Subcutaneous abdominal adipose tissue (tissue), 5 donors: Measurements from ENCODE around the gene MOV10L1.

Source experiments
- H3K27ac ChIP-seq: one replicate; pipeline ENCODE4 v1.7.0; 2013; ENCODE audit warnings: low read depth, mild to moderate bottlenecking, inconsistent platforms, low read length, moderate library complexity
- H3K27me3 ChIP-seq, 5 donors: one replicate each; pipeline ENCODE4 v1.7.0; 2013; ENCODE audit warnings: low read length in 5 of 5, inconsistent platforms in 1 of 5; ENCODE audit not compliant: control insufficient read depth in 5 of 5, insufficient read depth in 4 of 5
- H3K36me3 ChIP-seq, 5 donors: one replicate each; pipeline ENCODE4 v1.7.0; 2013; ENCODE audit warnings: low read length in 5 of 5; ENCODE audit not compliant: control insufficient read depth in 5 of 5, insufficient read depth in 5 of 5
- H3K4me1 ChIP-seq, 5 donors: one replicate each; pipeline ENCODE4 v1.7.0; 2013; ENCODE audit warnings: low read length in 5 of 5, mild to moderate bottlenecking in 3 of 5, moderate library complexity in 1 of 5; ENCODE audit not compliant: control insufficient read depth in 5 of 5, insufficient read depth in 5 of 5
- H3K4me3 ChIP-seq, 5 donors: one replicate each; pipeline ENCODE4 v1.7.0; 2013; ENCODE audit warnings: low read length in 5 of 5, low read depth in 1 of 5
- H3K9ac ChIP-seq, 5 donors: one replicate each; pipeline ENCODE4 v1.7.0; 2013; ENCODE audit warnings: low read length in 5 of 5, mild to moderate bottlenecking in 4 of 5, moderate library complexity in 3 of 5
- H3K9me3 ChIP-seq, 5 donors: one replicate each; pipeline ENCODE4 v1.7.0; 2013; ENCODE audit warnings: low read length in 5 of 5; ENCODE audit not compliant: control insufficient read depth in 5 of 5
- donor health status: healthy.
- donor health status: healthy.
- donor health status: healthy.
- donor health status: healthy.
- donor health status: healthy.

The MOV10L1 gene

DNA sequence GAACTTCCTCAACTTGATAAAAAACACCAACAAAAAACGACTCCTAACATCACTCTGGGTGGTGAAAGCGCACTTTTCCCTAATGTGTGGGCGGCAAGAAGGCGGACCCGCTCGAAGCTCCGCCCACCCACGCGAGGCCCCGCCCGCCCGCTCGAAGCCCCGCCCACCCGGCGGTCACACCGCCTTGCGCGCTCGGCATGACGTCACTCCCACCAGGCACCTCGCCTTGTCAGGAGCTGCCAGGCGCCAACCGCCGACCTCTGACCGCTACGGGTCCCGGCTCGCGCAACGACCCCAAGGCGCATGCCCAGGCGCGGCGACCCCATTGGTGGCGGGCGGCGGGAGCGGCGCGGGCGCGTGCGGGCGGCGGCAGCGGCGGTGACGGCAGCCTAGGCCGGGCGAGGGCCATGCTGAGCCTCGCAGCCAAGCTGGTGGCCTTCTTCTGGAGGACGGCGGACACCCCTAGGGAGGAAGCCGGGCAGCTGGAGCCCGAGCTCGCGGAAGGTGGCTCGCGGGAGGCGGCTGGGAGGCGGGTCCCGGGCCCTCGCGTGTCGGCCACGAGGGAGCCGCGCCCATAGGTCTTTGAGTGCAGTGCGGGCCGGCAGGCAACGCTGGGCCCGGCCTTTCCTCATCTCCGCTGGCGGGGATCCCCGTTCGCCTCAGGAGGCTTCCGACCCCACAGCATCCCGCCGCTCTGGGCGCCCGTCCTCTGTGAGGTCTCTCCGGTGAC, at the start of gene MOV10L1:
Gene MOV10L1, plus strand, starts transcription at position 325 of the 730 bp plus-strand sequence. Its CDS starts 83 bp downstream, at position 408.
- H3K9me3 ChIP-seq: peaks cover 0 to 2% (median 0%) of the 10 kb centered on the region in 5 donors
- H3K9ac ChIP-seq: no peak within 1 kb of the TSS
- peaks cover 0 to under 1% (median 0%) of the 10 kb centered on the region in 5 donors for H3K4me1 ChIP-seq
- no peaks in the 10 kb centered on the region for H3K36me3 ChIP-seq
- no peak within 1 kb of the TSS for H3K27ac ChIP-seq
- H3K27me3 ChIP-seq: peaks cover 3 to 15% (median 5%) of the 10 kb centered on the region in 5 donors
- H3K4me3 ChIP-seq: peak within 1 kb of the TSS in 1 of 5 donors; percentile 13

GRCh38 chr22:50040717-50041116, 49.1 kb upstream of the MOV10L1 start:
- Histone ChIP-seq H3K27me3 (peaks cover 4 to 10% (median 6%) of the 10 kb centered on the region in 5 donors), H3K27ac (no peak overlapping the region), H3K4me3 (no peak overlapping the region), H3K9me3 (peaks cover 0 to 10% (median 3%) of the 10 kb centered on the region in 5 donors), H3K9ac (no peak overlapping the region), H3K36me3 (no peaks in the 10 kb centered on the region), H3K4me1 (no peaks in the 10 kb centered on the region)

DNA sequence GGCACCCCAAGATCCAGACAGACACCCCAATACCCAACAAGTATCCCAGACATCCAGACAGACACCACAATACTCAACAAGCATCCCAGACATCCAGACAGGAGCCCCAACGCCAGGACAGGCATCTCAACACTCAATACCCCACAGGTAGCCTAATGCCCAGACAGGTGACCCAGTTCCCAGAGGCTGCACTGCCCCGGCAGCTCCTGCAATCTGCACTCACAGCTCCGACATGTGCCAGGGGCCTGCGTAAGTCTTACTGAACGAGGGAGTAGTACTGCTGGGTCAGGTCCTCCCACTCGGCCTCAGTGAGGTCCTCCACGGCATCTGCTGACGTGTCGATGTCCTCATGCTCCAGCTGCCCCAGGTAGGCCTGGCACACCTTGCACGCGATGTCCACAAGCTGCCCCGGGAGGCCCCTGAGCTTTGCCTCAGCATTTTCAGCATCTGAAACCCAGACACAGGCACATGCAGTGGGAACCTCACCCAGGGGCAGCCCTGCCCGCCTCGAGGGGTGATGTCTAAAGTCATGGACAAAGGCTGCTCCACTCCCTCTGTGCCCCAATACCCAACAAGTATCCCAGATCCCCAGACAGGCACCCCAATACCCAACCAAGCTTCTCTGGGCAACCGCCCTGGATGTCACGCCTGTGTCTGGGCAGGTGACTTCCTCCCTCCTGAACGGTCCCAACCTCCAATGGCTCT, 48.3 kb upstream of the MOV10L1 start:
- Histone ChIP-seq H3K4me1 (no peaks in the 10 kb centered on the region), H3K27ac (no peak overlapping the region), H3K9ac (no peak overlapping the region), H3K27me3 (peaks cover 6 to 14% (median 12%) of the 10 kb centered on the region in 5 donors), H3K4me3 (no peak overlapping the region), H3K36me3 (no peaks in the 10 kb centered on the region), H3K9me3 (peaks cover 0 to 10% (median 3%) of the 10 kb centered on the region in 5 donors)

DNA sequence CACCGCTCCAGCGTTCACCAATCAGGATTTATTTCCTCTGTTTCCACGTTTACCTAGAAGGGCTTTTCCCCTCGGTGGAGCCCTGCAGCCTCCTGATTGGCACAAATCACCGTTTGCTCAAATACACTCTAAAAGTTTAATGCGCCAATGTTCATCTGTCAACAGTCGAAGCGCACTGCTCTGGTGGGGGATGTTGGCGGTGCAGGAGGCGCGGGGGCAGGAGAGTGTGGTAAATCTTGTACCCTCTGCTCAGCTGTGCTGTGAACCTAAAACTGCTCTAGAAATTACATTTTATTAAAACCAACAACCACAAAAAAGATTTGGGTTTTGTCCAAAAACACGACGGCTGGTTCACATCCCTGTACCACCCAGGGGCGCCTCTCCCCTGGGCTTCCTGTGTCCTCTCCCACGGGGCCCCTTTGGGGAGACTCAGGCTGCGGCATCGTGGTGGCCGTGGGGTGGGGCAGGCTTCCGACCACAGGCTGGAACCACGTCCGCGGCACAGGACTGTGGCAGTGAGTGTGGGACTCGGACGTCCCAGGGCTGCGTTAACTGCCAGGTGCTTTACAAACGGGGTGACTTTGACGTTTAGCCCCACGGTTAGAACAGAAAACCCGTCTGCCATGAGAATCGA, 45.2 kb upstream of the MOV10L1 start:
- Histone ChIP-seq H3K4me3 (no peak overlapping the region), H3K4me1 (no peaks in the 10 kb centered on the region), H3K27ac (no peak overlapping the region), H3K9me3 (peaks cover 0 to 5% (median 0%) of the 10 kb centered on the region in 5 donors), H3K36me3 (no peaks in the 10 kb centered on the region), H3K27me3 (peaks cover 8 to 20% (median 13%) of the 10 kb centered on the region in 5 donors), H3K9ac (no peak overlapping the region)

GRCh38 chr22:50045211-50046018, 44.4 kb upstream of the MOV10L1 start:
- Histone ChIP-seq H3K4me1 (no peaks in the 10 kb centered on the region), H3K9ac (no peak overlapping the region), H3K27ac (no peak overlapping the region), H3K27me3 (peaks cover 8 to 20% (median 13%) of the 10 kb centered on the region in 5 donors), H3K9me3 (no peaks in the 10 kb centered on the region), H3K36me3 (no peaks in the 10 kb centered on the region), H3K4me3 (no peak overlapping the region)

DNA sequence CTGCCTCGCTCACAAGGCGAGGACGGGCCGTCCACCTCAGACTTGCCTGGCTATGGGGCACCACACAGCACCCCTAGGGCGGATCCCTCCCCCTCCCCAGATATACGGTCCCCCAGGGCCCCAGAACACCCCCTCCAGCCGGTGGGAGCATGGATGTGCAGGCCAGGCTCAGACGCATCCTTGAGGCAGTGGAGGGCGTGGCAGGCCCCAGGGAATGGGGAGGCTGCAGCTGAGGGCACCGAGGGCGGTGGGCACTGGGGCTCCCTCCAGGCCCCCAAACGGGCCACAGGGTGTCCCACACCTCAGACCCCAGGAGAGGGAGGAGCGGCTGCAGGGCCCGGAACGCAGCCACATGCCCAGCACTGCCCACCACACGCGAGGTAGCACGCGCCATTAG, 43.8 kb upstream of the MOV10L1 start:
- Histone ChIP-seq H3K4me3 (no peak overlapping the region), H3K27me3 (peaks cover 8 to 20% (median 13%) of the 10 kb centered on the region in 5 donors), H3K27ac (no peak overlapping the region), H3K9ac (no peak overlapping the region), H3K36me3 (no peaks in the 10 kb centered on the region), H3K9me3 (no peaks in the 10 kb centered on the region), H3K4me1 (no peaks in the 10 kb centered on the region)

- H3K36me3 ChIP-seq: no peaks in the 10 kb centered on the region
- H3K9ac ChIP-seq: no peak overlapping the region
- peaks cover 8 to 20% (median 9%) of the 10 kb centered on the region in 5 donors for H3K27me3 ChIP-seq
Observed at GRCh38 chr22:50046481-50047245, 43.1 kb upstream of the MOV10L1 start.

DNA sequence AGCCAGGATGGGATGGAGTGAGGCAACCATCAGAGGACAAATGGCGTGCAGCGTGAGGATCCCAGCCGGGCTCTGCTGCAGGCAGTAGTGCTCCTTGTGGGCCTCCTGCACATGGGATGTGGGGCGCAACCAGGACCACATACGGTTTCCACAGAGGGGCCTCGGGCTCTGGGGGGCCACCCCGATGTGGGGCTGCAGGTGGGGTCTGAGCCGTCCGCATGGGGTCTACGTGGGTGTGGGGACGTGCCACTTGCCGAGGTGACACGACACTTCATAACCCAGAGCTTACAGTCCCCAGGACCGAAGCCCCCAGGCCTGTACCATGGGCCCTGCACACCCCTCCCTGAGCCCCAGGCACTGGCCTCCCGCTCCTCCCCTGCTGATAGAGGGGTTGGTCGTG, 42.5 kb upstream of the MOV10L1 start:
- Histone ChIP-seq H3K4me1 (no peaks in the 10 kb centered on the region), H3K9ac (no peak overlapping the region), H3K27me3 (peaks cover 8 to 20% (median 9%) of the 10 kb centered on the region in 5 donors), H3K9me3 (peaks cover 0 to 7% (median 2%) of the 10 kb centered on the region in 5 donors), H3K36me3 (no peaks in the 10 kb centered on the region), H3K27ac (no peak overlapping the region), H3K4me3 (no peak overlapping the region)

More at GRCh38 chr22:50046481-50047245, 43.1 kb upstream of the MOV10L1 start:
- no peak overlapping the region for H3K27ac ChIP-seq
- H3K4me1 ChIP-seq: no peaks in the 10 kb centered on the region
- H3K9me3 ChIP-seq: peaks cover 0 to 6% (median 0%) of the 10 kb centered on the region in 5 donors
- H3K4me3 ChIP-seq: no peak overlapping the region
